ENCODE measurements around the gene ID3. TPM values are rescaled to one million over a fixed set of nuclear protein-coding genes. Genes with fewer than 3 reads are reported as not detected.

The ID3 gene
- total and polyA plus RNA-seq, 9 of the 15 experiments (the other 6 are each of a cell fraction or from before 2014, with no cell fraction given), result 6.8 to 59.8 (median 23.5) TPM

- TF ChIP-seq ZNF518B (CRISPR knock-in tag; IDR thresholded peaks at IDR 0.05) (no peak), PHB (CRISPR knock-in tag; IDR thresholded peaks at IDR 0.05) (no peak), SMC3 (conservative IDR thresholded peaks at IDR 0.05; ENCODE audit: insufficient read depth, low read depth, low read length) (no peak)
Measured at GRCh38 chr1:23559985-23560741, 862 bp upstream of the ID3 start (continued).

GRCh38 chr1:23558872-23559135 is 497 bp downstream of the ID3 start:
- WGBS (ENCODE audit: insufficient coverage, low coverage, missing lambda C conversion rate), result 2% methylated on average over 14 of the region's 14 CpGs
- TF ChIP-seq ZNF143 (CRISPR knock-in tag; IDR thresholded peaks at IDR 0.05) (0 out of 2 replicates have a peak, but pooled peaks have one; percentile 50), ZNF232 (CRISPR knock-in tag; IDR thresholded peaks at IDR 0.05) (no peak), ZNF407 (IDR thresholded peaks at IDR 0.05; ENCODE audit: low read depth) (peak; percentile 45), ZBTB12 (CRISPR knock-in tag; IDR thresholded peaks at IDR 0.05) (no peak)

More at GRCh38 chr1:23558872-23559135, 497 bp downstream of the ID3 start:
- Histone ChIP-seq H3K36me3 (ENCODE audit: control insufficient read depth, insufficient read depth, low read length) (peaks cover 19% of the 10 kb centered on the region), H3K9ac (ENCODE audit: insufficient read depth in 1 of 2, low read depth in 2 of 2, low read length in 2 of 2) (peak overlapping the region; percentile 70 to 95), H3K79me2 (ENCODE audit: control insufficient read depth, insufficient read depth, low read length) (peaks cover 41% of the 10 kb centered on the region), H3K4me3 (peak overlapping the region; percentile 74), H3K4me1 (replicated peaks in 1 of 2; ENCODE audit: control insufficient read depth in 2 of 2, insufficient read depth in 2 of 2, low read length in 2 of 2) (peaks cover 66 to 71% of the 10 kb centered on the region in 2 experiments), H3K9me3 (replicated peaks; ENCODE audit: control insufficient read depth, insufficient read depth, low read depth, low read length) (no peaks in the 10 kb centered on the region), H3K27me3 (ENCODE audit: control insufficient read depth in 2 of 2, insufficient read depth in 2 of 2, low read length in 2 of 2) (no peaks in the 10 kb centered on the region), H3K27ac (ENCODE audit: extremely low read depth, low read depth, low read length) (peak overlapping the region; percentile 80), H3K9me1 (ENCODE audit: control insufficient read depth, insufficient read depth, low read length) (no peaks in the 10 kb centered on the region), H3K4me2 (ENCODE audit: insufficient read depth, low read length) (peak overlapping the region; percentile 97), H2AFZ (ENCODE audit: low read depth, low read length) (peak overlapping the region; percentile 80), H4K20me1 (replicated peaks; ENCODE audit: control insufficient read depth, insufficient read depth, low read length) (no peaks in the 10 kb centered on the region)
- no peak for FAIRE-seq
- in situ Hi-C loops (cut with MboI) (no loop called here), intact Hi-C loops (cut with micrococcal nuclease) (loop anchor here (5.0 kb wide), 2 partner anchors 38 to 183 kb away; partner anchors contain the start of gene ELOA)
- ChIA-PET POLR2A (interaction anchor here (0.5 to 3.9 kb wide), 21 partner anchors 8 to 189 kb away, joined by 3 to 29 read pairs (median 4); partner anchors contain the start of genes E2F2 and RPL11), CTCF (ENCODE audit: low intra/inter-chr PET ratio) (no interaction called here)
- no peak for ATAC-seq
- DNase-seq (ENCODE audit: extremely low read depth in 1 of 4, low spot score in 3 of 4), result peak in 1 of 4 experiments; percentile 46
- BruUV-seq (replicated peaks), result no TSS peak
